Stimulated activated naive CD8-positive, alpha-beta T cell treated with anti-CD3 and anti-CD28 coated beads, Interleukin-15, Interleukin-2, amounts not matched to agents 100 ng/mL and 50 ng/mL, for 24 hours (primary cell): ENCODE measurements around the gene CDH4.

Source experiments
- H3K27ac Mint-ChIP-seq: one replicate; pipeline ENCODE4 v1.8.0; 2021; ENCODE audit warnings: mild to moderate bottlenecking, mixed read lengths
- H3K27me3 Mint-ChIP-seq: one replicate; pipeline ENCODE4 v1.8.0; 2021; ENCODE audit warnings: mixed read lengths
- H3K36me3 Mint-ChIP-seq: one replicate; pipeline ENCODE4 v1.8.0; 2021; ENCODE audit warnings: low read depth, mixed read lengths
- H3K4me1 Mint-ChIP-seq: one replicate; pipeline ENCODE4 v1.8.0; 2021; ENCODE audit warnings: low read depth, mixed read lengths
- H3K4me3 Mint-ChIP-seq: one replicate; pipeline ENCODE4 v1.8.0; 2021; ENCODE audit warnings: mild to moderate bottlenecking, mixed read lengths
- H3K9me3 Mint-ChIP-seq: one replicate; pipeline ENCODE4 v1.8.0; 2021; ENCODE audit warnings: mixed read lengths

Gene CDH4

DNA sequence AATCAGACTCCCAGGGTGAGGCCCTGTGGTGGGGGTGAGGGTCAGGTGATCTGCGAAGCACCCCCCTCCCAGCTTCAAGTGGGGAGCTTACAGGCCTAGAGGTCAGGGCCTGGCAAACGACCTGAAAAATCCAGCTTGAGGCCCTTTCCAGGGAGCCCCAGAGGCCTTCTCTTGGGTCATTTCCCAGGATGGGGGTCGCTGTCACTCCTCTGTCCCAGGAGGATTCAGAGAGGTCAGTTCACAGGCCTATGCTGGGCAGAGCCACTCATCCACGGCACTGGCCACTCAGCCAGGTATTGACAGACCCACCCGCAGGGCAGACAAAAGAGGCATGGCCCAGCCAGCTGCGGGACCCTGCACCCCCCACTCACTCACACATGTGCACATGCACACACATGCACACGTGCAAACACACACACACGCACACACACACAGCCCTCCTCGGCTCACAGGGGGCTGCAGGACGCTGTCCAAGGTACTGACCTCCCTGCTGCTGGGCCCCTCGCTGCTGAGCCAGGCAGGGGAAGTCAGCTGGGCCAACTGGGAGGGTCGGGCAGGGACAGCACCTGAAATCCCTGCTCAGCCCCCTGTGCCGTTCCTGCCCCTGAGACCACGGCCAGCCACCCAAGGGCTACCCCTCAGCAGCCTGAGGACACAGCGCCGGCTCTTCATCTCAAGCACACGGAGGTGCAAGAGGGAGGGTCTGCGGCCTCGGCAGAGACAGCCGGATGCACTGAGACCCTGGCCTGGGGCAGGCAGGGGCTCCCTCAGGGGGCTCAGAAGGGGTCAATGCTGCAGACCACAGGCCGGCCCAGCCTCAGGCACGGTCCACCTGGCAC, 699.9 kb downstream of the CDH4 start:
- no peak overlapping the region for H3K4me3 Mint-ChIP-seq
- H3K27ac Mint-ChIP-seq = no peak overlapping the region
- H3K27me3 Mint-ChIP-seq = peaks cover 9% of the 10 kb centered on the region

DNA sequence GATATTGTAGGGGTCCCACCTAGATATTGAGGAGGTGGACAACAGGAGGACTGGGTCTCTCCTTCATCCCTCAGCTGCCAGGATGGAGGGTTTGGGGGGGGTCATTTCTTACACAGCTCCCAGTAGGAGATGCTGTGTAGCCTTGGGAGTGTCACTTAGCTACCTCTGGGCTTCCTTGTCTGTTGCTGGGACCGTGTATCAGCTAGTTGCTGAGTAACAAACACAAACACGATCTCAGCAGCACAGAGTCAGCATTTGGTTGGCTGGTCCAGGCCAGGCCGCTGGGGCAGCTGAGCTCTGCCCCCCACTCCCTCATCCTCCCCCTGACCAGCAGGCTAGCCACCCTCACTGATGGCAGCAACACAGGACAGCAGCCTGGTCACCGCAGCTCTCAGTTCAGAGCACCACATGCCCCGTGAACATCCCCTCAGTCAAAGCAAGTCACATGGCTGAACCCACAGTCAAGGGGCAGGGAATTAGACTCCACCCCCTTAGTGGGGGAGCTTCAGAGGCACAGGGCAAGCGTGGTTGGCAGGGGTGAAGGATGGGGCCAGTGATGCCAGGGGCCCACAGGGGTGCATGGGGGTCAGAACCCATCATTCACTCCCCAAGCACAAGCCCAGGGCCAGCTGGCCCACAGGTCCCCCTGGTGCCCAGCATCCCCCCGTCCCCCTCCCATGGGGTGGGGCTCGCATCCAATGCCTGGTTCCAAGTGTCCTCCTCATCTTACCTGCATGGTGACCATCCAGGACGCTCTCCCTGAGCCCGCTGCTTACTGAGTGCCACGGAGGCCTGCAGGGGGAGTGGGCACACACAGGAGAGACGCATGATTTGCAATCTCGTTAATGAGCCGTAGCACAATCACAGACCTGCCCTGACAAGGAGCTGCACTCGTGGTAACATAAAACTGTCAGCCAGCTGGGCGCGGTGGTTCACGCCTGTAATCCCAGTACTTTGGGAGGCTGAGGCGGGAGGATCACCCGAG, 701.3 kb downstream of the CDH4 start:
- no peaks in the 10 kb centered on the region for H3K9me3 Mint-ChIP-seq
- H3K27ac Mint-ChIP-seq = no peak overlapping the region
- no peaks in the 10 kb centered on the region for H3K36me3 Mint-ChIP-seq
- no peak overlapping the region for H3K4me3 Mint-ChIP-seq
- peaks cover 9% of the 10 kb centered on the region for H3K27me3 Mint-ChIP-seq
- peaks cover 4% of the 10 kb centered on the region for H3K4me1 Mint-ChIP-seq

More for the DNA sequence above, 699.9 kb downstream of the CDH4 start:
- Mint-ChIP-seq H3K36me3 (no peaks in the 10 kb centered on the region), H3K4me1 (no peaks in the 10 kb centered on the region), H3K9me3 (no peaks in the 10 kb centered on the region)

DNA sequence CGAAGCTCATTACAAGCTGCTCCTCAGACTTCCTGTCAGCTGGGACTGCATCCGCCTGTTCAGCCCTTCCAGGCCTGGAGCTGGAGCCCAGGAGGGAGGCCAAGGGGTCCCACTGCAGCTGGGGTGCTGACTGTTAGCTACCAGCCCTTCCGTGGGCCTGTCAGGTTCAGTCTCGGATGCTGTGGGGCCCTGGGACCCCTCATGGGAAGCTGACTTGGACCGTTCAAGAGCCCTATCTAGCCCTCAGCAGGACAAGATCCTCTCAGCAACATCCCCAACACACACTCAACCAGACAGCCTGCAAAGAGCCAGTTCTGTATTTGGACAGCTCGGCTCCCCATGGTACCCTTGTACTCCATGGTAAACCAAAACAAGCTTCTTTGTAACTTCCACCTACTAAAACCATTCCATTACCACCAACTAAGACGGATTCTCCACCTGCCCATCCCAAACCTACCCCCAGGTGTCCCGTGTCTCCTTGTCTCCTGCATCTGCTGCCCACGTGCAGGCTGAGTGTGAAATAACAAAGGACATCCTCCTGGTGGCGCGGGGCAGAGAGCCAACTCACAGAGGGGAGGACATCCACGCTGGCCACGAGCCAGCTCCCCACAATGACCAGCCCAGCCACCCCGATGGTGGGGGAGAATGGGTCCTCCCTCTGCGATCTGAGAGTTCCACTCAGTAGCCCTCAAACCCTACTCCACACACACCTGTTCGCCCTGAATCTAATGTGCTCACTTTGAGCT, 702.4 kb downstream of the CDH4 start:
- H3K36me3 Mint-ChIP-seq = no peaks in the 10 kb centered on the region
- H3K27me3 Mint-ChIP-seq = peaks cover 9% of the 10 kb centered on the region
- peaks cover 8% of the 10 kb centered on the region for H3K4me1 Mint-ChIP-seq
- no peak overlapping the region for H3K4me3 Mint-ChIP-seq
- H3K27ac Mint-ChIP-seq = no peak overlapping the region
- no peaks in the 10 kb centered on the region for H3K9me3 Mint-ChIP-seq

DNA sequence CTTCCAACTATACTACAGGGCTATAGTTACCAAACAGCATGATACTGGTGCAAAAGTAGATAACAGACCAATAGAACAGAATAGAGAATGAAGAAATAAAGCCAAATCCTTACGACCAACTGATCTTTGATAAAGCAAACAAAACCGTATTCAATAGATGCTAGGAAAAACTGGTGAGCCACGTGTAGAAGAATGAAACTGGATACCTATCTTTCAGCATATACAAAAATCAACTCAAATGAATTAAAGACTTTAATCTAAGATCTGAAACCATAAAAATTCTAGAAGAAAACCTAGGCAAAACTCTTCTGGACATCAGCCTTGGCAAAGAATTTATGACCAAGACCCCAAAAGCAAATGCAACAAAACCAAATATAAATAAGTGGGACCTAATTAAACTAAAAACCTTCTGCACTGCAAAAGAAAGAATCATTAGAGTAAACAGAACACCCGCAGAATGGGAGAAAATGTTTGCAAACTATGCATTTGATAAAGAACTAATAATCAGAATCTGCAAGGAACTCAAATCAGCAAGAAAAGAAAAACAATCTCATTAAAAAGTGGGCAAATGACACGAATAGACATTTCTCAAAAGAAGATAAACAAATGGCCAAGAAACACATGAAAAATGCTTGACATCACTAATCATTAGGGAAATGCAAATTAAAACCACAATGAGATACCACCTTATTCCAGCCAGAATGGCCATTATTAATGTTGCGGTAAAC, 703.8 kb downstream of the CDH4 start:
- H3K4me1 Mint-ChIP-seq = peaks cover 8% of the 10 kb centered on the region
- H3K36me3 Mint-ChIP-seq = no peaks in the 10 kb centered on the region
- H3K9me3 Mint-ChIP-seq = no peaks in the 10 kb centered on the region
- H3K4me3 Mint-ChIP-seq = no peak overlapping the region
- peaks cover 9% of the 10 kb centered on the region for H3K27me3 Mint-ChIP-seq
- H3K27ac Mint-ChIP-seq = no peak overlapping the region

DNA sequence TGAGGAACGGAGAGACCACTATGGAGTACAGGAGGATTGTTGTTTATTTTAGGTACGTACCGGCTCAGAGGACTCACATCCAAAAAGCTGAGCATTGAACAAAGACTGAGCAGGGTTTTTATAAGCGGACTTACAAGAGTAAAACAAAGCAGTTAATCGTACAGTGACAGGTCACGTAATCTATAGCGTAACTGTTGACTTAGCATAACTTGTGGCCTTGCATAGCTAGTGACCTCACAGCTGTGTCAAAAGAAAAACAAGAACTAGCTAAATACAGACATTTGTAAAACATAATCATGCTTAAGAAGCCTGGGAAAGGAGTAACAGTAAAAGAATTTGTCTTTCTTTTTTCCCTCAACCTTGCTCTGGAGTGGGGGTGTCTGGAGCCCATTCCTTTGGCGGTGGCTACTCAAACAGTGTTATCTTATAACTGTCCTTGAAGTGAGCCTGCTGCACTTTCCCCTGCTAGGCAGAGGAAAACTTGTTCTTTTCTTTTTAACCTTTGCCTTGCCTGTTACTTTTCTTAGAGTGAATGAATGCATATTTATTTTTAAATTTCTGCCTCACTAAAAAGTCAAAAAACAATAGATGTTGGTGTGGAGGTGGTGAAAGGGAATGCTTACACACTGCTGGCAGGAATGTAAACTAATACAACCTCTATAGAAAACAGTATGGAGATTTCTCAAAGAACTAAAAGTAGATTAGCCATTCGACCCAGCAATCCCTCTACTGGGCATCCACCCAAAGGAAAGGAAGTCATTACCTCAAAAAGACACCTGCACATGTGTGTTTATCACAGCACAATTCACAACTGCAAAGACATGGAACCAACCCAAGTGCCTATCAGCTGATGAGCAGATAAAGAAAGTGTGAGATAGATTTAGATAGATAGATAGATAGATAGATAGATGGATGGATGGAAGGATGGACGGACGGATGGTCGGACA, 704.6 kb downstream of the CDH4 start:
- H3K36me3 Mint-ChIP-seq = no peaks in the 10 kb centered on the region
- no peaks in the 10 kb centered on the region for H3K9me3 Mint-ChIP-seq
- H3K4me3 Mint-ChIP-seq = no peak overlapping the region
- H3K27ac Mint-ChIP-seq = no peak overlapping the region
- peaks cover 8% of the 10 kb centered on the region for H3K4me1 Mint-ChIP-seq
- peaks cover 13% of the 10 kb centered on the region for H3K27me3 Mint-ChIP-seq

DNA sequence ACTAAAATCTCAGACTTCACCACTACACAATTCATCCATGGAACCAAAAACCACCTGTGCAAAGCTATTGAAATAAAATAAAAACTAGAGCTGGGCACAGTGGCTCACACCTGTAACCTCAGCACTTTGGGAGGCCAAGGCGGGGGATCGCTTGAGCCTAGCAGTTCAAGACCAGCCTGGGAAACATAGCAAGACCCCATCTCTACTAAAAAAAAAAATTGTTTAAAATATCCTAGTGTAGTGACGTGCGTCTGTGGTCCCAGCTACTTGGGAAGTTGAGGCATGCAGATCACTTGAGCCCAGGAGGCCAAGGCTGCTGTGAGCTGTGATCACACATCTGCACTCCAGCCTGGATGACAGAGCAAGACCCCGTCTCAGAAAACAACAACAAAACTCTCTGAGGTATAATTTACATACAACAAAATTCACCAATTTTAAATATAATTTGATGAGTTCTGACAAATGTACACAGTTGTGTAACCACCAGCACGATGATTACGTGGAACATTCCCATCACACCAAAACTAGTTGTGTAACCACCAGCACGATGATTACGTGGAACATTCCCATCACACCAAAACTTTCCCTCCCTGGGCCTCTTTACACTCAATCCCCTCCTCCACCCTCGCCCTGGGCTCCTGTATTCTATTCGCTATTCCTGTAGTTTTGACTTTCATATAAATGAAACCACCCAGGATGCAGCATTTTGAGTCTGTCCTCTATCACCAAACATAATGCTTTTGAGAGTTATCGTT, 706.1 kb downstream of the CDH4 start:
- no peaks in the 10 kb centered on the region for H3K9me3 Mint-ChIP-seq
- no peak overlapping the region for H3K27ac Mint-ChIP-seq
- peaks cover 9% of the 10 kb centered on the region for H3K27me3 Mint-ChIP-seq
- no peak overlapping the region for H3K4me3 Mint-ChIP-seq
- peaks cover 8% of the 10 kb centered on the region for H3K4me1 Mint-ChIP-seq
- H3K36me3 Mint-ChIP-seq = no peaks in the 10 kb centered on the region

DNA sequence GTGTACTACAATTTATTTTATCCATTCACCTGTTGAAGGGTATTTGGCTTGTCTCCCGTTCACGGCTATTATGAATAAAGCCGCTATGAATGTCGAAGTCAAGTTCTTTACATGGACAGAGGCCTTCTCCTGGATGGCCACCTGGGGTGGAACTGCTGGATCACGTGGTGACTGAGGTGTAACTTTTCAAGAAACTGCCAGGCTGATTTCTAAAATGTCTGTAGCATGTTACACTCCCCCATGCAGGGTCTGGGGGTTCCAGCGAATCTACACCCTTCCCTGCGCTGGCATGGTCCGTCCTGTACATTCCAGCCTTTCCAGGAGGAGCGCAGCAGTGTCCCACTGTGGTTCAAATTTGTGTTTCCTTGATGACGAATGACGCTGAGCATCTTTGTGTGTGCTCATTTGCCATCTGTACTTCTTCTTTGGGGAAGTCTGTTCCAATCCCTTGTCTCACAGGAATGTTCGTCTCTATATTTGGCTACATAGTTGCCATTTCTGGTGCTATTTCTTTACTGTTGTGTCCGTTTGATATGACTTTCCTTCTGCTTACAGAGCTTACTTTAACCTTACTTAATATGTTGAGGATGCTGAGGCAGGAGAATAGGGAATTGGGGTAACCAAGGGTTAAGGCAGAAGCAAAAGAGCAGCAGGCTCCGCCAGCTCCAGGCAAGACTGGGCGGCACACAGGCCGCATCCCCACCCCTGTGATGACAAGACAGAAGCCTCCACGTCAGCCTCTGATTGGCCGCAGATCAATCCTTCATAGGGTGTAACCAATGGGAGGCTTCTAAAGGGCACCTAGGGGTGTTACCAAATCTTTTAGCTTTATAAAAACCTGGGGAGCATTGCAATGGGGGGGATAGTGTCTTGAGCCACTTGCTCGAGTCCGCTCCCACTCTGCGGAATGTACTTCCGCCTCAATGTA, 707.0 kb downstream of the CDH4 start:
- Mint-ChIP-seq H3K36me3 (no peaks in the 10 kb centered on the region), H3K4me1 (peaks cover 8% of the 10 kb centered on the region), H3K27ac (no peak overlapping the region), H3K4me3 (no peak overlapping the region), H3K9me3 (peaks cover 4% of the 10 kb centered on the region), H3K27me3 (peaks cover 17% of the 10 kb centered on the region)

DNA sequence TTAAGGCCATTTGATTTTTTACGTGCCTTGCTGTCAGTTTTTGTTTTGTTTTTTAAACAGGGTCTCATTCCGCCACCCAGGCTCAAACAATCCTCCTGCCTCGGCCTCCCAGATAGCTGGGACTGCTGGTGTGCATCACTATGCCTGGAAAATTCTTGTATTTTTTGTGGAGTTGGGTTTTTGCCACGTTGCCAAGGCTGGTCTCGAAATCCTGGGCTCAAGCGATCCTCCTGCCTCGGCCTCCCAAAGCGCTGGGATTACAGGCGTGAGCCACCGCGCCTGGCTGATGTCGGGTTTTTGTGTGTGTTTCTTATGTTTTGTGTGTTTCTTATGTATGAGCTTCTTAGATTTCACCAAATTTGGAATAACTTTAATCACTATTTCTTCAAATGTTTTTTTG, 708.8 kb downstream of the CDH4 start:
- H3K36me3 Mint-ChIP-seq = no peaks in the 10 kb centered on the region
- H3K9me3 Mint-ChIP-seq = peaks cover 4% of the 10 kb centered on the region

DNA sequence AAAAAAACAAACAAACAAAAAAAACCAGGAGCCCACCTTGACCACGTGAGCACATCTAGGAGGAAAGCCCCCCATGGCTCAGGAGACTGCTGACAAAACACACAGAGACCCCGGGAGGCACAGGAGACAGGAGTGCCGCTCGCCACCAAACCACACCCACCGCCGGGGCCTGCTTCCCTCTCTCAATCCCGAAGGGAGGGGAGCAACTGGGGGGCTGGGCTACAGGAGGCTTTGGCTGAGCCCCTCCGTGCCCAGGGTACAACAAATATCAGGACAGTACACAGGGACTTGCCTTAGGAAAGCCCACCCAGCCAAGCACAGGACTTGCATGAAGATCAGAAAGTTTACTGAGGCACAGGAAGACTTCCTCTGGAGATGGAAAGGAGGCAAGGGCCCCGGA, 711.1 kb downstream of the CDH4 start:
- Mint-ChIP-seq H3K27me3 (peaks cover 18% of the 10 kb centered on the region), H3K27ac (no peak overlapping the region), H3K36me3 (no peaks in the 10 kb centered on the region), H3K4me1 (peaks cover 5% of the 10 kb centered on the region), H3K9me3 (peaks cover 4% of the 10 kb centered on the region), H3K4me3 (no peak overlapping the region)

More for the DNA sequence above, 708.8 kb downstream of the CDH4 start:
- H3K27ac Mint-ChIP-seq = no peak overlapping the region
- H3K27me3 Mint-ChIP-seq = peaks cover 21% of the 10 kb centered on the region
- H3K4me1 Mint-ChIP-seq = peaks cover 8% of the 10 kb centered on the region
- H3K4me3 Mint-ChIP-seq = no peak overlapping the region

DNA sequence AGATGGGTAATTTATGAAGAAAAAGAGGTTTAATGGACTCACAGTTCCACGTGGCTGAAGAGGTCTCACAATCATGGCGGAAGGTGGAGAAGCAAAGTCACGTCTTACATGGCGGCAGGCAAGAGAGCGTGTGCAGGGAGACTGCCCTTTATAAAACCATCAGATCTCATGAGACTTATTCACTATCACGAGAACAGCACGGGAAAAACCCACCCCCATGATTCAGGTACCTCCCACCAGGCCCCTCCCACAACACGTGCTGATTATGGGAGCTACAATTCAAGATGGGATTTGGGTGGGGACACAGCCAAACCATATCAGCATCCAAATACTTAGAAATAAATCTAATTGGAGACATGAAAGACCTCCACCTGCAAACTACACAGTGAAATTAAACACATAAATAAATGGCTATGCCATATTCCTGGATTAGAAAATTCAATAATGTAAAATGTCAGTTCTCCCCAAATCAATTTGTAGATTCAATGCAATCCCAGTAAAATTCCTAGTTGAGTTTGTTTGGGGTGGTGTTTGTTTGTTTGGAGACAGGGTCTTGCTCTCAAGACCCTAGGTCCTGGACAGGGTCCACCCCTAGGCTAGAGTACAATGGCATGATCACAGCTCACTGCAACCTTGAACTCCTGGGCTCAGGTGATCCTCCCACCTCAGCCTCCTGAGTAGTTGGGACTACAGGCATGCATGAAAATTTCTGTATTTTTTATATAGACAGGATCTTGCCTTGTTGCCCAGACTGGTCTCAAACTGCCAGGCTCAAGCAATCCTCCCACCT, 712.0 kb downstream of the CDH4 start:
- Mint-ChIP-seq H3K4me1 (no peaks in the 10 kb centered on the region), H3K27me3 (peaks cover 18% of the 10 kb centered on the region), H3K36me3 (no peaks in the 10 kb centered on the region), H3K27ac (no peak overlapping the region), H3K9me3 (peaks cover 4% of the 10 kb centered on the region), H3K4me3 (no peak overlapping the region)
